ENCODE measurements around the gene MCCD1. TPM values are rescaled to one million over a fixed set of nuclear protein-coding genes. Genes with fewer than 3 reads are reported as not detected.
"Not testable (repeated sequence)": the region's sequence is repeated elsewhere in the genome, so short reads cannot be mapped to it uniquely, and the experiment has no call there.

The MCCD1 gene
- total RNA-seq, 2 experiments from 2014 or later, result not detected

- POLR2A ChIA-PET, result no interaction called here
- H3K36me3 Mint-ChIP-seq (ENCODE audit: low read depth), result no peaks in the 10 kb centered on the region
- H3K27ac Mint-ChIP-seq, result no peak overlapping the region
- intact Hi-C loops (cut with micrococcal nuclease), result no loop called here
- CTCF ChIA-PET, result interaction anchor here (0.9 to 1.1 kb wide), 2 partner anchors 10 to 115 kb away, joined by 4 to 5 read pairs; no protein-coding TSS in a partner anchor
- no peaks in the 10 kb centered on the region for H3K4me1 Mint-ChIP-seq (ENCODE audit: low read depth)
- H3K9me3 Mint-ChIP-seq, result no peaks in the 10 kb centered on the region
- TF ChIP-seq CTCF (IDR thresholded peaks at IDR 0.05), result no peak
- no peak for DNase-seq
- H3K27me3 Mint-ChIP-seq, result no peaks in the 10 kb centered on the region
- no peak overlapping the region for H3K4me3 Mint-ChIP-seq
- ATAC-seq, result no peak
These were observed 45.4 kb upstream of the MCCD1 start for GRCh38 chr6:31483392-31483791.

GRCh38 chr6:31485055-31485454, 43.7 kb upstream of the MCCD1 start:
- no peak for ATAC-seq
- Mint-ChIP-seq H3K27ac (no peak overlapping the region), H3K9me3 (no peaks in the 10 kb centered on the region), H3K4me1 (ENCODE audit: low read depth) (no peaks in the 10 kb centered on the region), H3K4me3 (no peak overlapping the region), H3K36me3 (ENCODE audit: low read depth) (no peaks in the 10 kb centered on the region), H3K27me3 (no peaks in the 10 kb centered on the region)
- no peak for DNase-seq
- POLR2A ChIA-PET, result no interaction called here
- TF ChIP-seq CTCF (IDR thresholded peaks at IDR 0.05), result no peak
- intact Hi-C loops (cut with micrococcal nuclease), result no loop called here
- CTCF ChIA-PET, result no interaction called here

GRCh38 chr6:31486065-31486837, 42.5 kb upstream of the MCCD1 start:
- H3K9me3 Mint-ChIP-seq; H3K27ac Mint-ChIP-seq; H3K4me3 Mint-ChIP-seq; POLR2A ChIA-PET; H3K36me3 Mint-ChIP-seq (ENCODE audit: low read depth); H3K4me1 Mint-ChIP-seq (ENCODE audit: low read depth); H3K27me3 Mint-ChIP-seq; DNase-seq; intact Hi-C loops (cut with micrococcal nuclease): not testable (repeated sequence)
- peak; percentile 53 for ATAC-seq
- CTCF ChIA-PET, result interaction anchor here (0.8 kb wide), 1 partner anchor 88 kb away, joined by 3 read pairs; no protein-coding TSS in a partner anchor

- DNase-seq, H3K9me3 Mint-ChIP-seq: not testable (repeated sequence)
These were observed 41.1 kb upstream of the MCCD1 start for GRCh38 chr6:31487674-31488073.

GRCh38 chr6:31489086-31489485, 39.7 kb upstream of the MCCD1 start:
- POLR2A ChIA-PET, result no interaction called here
- no peak overlapping the region for H3K27ac Mint-ChIP-seq

More at GRCh38 chr6:31487674-31488073, 41.1 kb upstream of the MCCD1 start:
- CTCF ChIA-PET; H3K4me3 Mint-ChIP-seq; H3K4me1 Mint-ChIP-seq (ENCODE audit: low read depth); intact Hi-C loops (cut with micrococcal nuclease); H3K27me3 Mint-ChIP-seq; H3K36me3 Mint-ChIP-seq (ENCODE audit: low read depth); POLR2A ChIA-PET; H3K27ac Mint-ChIP-seq; ATAC-seq: not testable (repeated sequence)

More at GRCh38 chr6:31489086-31489485, 39.7 kb upstream of the MCCD1 start:
- Mint-ChIP-seq H3K4me1 (ENCODE audit: low read depth) (peaks cover 10% of the 10 kb centered on the region), H3K4me3 (no peak overlapping the region), H3K36me3 (ENCODE audit: low read depth) (no peaks in the 10 kb centered on the region), H3K27me3 (no peaks in the 10 kb centered on the region), H3K9me3 (no peaks in the 10 kb centered on the region)
- TF ChIP-seq CTCF (IDR thresholded peaks at IDR 0.05), result no peak
- DNase-seq (no peak), ATAC-seq (no peak)
- intact Hi-C loops (cut with micrococcal nuclease), result no loop called here
- CTCF ChIA-PET, result no interaction called here
